HG02970 (cell line): Measurements from ENCODE around the gene LONP1.
"Not testable (repeated sequence)": the region's sequence is repeated elsewhere in the genome, so short reads cannot be mapped to it uniquely, and the experiment has no call there.

Experiments
- ATAC-seq: cut with Tn5 transposase; IDR thresholded peaks from one replicate; pipeline ENCODE4 v1.9.1; 2021; ENCODE audit warnings: mild to moderate bottlenecking, moderate library complexity, moderate number of reproducible peaks; ENCODE audit not compliant: unreplicated experiment, low FRiP score

LONP1 gene

DNA sequence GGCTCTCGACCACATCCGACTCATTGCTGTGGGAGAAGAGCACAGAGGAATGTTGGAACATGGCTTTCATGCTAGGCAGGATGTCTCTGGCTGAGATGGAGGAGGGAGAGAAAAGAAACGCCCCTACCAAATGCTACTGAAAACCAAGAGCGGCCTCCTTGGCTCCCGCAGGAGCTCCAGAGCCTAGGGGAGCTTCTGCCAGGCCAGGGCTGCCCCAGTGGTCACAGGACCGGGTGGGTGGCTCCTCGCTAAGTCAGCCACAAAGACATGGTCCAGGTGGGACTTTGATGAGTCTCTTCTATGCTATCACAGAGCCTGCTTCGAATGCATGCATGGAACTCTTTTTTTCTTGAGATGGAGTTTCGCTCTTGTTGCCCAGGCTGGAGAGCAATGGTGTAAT lies 6.7 kb downstream of the LONP1 start:
- no peak for ATAC-seq

DNA sequence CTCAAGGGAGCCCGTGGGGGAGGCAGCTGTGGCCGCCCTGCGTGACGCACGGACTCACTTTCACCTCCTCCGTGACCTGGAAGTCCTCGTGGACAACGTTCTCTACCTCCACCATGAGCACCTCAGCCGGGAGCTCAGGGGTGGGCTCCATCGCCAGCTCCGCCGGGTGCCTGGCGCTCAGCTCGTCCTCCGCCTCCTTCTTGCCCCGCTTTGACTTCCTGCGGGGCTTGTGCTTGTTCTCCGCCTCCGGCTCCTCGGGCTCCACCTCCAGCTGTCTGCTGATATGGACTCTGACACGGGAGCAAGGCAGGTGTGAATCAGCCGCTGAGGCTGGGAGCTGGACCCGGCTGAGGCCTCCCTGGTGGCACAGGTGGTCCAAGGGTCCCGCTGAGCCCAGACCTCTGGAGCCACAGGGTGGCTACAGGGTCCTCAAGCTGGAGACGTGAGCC lies 8.2 kb downstream of the LONP1 start:
- ATAC-seq: no peak

DNA sequence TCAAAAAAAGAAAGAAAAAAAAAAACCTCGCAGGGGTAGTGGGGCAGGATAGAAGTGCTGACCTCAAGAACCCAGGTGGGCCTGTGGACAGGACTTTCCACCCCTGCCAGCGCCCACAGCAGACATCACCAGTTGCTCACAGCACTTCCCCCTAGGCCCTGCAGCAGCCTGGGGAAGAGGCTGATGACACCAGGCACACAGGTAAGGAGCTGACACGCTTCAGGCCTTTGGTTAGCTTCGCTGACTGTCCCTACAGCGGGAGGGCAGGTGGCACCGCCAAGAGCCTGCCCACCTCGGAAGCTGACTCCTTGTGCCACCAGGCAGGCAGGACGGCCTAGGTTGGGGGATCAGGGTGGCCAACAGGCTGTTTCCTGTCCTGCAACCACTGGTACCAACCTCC lies 8.9 kb downstream of the LONP1 start:
- ATAC-seq: no peak

DNA sequence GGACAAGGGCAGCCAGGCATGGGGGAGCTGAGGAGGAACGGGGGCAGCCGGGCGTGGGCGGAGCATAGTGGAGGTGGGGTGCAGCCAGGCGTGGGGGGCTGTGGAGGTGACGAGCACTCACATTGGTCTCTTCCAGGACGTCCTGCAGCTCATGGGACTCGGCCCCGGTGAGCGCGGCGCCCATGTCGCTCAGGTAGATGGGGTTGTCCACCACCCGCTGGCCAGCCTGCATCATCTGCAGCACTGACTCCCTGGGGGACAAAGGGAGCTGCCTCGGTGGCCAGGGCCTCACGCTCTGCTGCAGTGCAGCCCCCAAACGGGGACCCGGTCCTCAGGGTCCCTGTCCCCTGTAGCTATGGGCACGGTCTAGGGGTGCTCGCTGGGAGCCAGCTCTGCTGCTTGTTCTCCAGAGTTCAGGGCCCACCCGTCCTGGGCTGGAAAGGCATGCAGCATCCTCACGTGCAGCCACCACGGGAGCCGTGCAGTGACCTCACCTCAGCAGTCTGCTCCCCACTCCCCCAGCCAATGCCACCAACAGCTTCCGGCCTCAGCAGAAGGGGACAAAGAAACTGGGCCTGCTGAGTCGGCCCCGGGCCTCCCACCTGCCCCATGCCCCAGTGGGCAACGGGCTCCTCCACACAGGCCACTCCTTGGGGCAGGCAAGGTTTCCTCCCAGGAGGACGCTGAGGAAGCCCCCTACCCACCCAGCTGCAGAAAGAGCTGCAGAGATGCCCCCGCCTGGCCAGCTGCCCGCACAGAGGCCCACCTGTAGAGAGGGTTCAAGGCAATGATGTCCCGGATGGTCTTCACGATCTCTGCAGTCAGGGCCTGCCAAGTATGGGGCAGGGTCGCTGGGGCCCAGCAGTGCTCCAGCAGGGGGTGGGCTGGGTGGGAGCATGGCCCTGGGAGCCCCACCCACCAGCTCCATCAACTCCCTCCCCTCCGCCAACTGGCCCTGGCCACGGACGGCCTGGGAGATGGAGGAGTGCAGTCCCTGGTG lies 12.1 kb downstream of the LONP1 start:
- ATAC-seq: no peak

DNA sequence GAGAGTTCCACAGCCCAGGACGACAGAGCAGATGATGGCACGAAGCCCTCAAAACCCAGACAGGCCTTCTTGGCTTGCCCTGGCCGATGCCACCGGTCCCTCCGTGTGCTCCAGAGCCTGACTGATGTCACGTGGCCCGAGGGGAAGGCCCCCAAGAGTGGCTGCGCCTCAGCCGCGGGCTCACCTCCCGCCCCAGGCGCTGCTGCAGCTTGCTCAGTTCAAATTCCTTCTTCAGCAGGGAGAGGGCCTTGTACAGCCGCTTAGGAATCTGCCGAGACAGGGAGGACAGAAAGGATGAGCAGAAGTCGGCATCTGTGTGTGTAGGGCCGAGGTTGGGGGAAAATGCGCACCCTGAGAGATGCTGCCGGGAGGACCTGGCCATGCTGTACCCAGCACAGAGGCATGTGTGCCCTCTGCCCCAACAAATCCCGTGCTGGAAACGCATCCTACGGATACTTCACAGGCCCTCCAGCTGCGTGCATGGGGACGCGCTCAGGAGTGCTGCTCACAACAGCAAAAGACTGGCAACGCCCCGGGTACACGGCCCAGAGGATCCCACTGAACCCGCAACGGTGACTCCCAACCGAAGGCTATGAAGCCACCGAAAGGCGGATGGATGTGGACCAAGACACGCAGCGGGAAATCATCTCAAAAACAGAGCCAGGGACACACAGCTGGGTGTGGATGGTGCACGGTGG lies 12.9 kb downstream of the LONP1 start:
- no peak for ATAC-seq

DNA sequence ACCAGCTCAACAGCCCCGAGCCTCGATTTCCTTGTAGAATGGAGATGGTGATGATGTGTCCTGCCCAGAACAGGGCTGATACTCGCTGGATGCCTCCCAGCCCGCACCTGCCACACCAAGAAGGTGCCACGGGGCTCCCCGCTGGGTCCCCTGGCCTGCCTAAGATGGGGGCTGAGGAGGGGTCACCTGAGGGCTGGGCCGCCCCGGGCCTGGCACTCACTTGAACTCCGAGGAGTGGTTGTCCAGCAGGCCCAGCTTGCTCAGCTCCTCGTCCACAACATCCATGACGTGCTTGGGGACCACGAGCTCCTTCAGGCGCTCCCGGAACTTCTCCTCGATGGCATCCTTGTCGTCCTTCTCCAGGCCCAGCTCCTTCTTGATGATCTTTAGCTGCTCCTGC lies 14.4 kb downstream of the LONP1 start:
- no peak for ATAC-seq

DNA sequence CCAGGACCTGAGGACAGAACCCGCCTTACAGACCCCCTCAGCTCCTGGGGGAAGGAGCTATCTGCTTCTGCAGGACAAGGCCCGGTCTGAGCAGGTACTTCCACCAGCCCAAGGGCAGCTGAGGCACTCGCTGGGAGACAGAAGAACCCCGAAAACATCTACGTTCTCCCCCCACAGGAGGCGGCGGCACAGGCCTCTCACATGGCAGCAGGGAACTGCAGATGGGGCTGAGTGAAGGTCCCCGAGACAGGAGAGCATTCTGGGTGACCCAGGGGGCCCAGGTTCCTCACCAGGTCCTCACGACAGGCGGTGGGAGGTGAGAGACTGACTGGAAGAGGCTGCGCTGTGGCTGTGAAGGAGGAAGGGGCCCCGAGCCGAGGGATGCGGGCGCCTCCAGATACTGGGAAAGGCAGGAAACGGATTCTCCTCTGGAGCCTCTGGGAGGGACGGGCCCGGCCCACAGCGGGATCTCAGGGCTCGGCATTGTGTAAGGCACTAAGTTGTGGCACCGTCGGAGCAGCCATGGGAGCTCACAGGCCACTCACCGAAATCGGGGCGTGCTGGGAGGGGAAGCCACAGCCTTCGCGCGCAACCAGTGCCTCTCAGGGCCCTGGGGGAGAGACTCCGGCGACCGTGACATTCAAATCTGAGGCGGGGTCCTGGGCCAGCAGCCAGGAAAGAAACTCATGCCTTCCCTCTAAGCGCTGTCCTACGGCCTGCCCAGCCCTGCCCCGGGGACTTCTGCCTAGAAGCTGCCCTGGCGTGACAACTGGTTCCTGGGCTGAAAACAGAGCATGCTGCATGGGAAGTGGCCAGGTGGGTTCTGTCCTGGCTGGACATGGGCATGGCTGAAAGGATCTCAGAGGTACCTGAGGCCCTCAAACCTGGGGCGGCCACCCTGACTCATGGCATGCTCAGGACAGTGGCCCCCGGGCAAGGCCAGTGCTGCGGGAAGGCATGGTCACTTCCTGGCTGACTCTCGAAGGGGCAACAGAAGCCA lies 15.8 kb downstream of the LONP1 start:
- ATAC-seq: no peak

DNA sequence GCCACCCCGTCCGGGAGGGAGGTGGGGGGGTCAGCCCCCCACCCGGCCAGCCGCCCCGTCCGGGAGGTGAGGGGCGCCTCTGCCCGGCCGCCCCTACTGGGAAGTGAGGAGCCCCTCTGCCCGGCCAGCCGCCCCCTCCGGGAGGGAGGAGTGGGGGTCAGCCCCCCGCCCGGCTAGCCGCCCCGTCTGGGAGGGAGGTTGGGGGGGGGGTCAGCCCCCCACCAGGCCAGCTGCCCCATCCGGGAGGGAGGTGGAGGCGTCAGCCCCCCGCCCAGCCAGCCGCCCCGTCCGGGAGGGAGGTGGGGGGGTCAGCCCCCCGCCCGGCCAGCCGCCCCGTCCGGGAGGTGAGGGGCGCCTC lies 17.9 kb downstream of the LONP1 start:
- ATAC-seq: not testable (repeated sequence)

DNA sequence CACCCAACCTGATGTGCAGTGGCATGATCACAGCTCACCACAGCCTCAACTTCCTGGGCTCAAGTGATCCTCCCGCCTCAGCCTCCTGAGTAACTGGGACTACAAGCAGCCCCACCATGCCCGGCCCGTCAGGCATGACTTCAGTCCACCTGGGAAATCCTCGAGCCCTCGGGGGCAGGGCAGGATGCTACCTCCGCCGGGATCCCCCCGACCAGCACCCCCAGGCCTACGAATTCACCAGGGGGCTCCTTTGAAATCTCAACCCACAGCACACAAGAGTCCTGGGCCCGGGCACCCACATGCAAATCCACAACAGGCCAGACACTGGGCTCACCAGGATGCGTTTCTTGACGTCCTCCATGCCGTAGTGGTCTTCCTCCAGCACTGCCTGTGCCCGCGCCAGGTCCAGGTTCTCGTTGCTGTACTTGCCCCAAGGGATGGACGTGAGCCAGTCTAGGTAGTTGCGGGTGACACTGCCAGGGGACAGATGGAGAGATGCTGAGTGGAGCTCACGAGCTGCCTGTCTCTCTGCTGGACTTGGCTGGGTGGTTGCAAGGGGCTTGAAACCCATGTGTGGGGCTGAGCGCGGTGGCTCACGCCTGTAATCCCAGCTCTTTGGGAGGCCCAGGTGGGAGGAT lies 19.4 kb downstream of the LONP1 start:
- ATAC-seq: no peak

DNA sequence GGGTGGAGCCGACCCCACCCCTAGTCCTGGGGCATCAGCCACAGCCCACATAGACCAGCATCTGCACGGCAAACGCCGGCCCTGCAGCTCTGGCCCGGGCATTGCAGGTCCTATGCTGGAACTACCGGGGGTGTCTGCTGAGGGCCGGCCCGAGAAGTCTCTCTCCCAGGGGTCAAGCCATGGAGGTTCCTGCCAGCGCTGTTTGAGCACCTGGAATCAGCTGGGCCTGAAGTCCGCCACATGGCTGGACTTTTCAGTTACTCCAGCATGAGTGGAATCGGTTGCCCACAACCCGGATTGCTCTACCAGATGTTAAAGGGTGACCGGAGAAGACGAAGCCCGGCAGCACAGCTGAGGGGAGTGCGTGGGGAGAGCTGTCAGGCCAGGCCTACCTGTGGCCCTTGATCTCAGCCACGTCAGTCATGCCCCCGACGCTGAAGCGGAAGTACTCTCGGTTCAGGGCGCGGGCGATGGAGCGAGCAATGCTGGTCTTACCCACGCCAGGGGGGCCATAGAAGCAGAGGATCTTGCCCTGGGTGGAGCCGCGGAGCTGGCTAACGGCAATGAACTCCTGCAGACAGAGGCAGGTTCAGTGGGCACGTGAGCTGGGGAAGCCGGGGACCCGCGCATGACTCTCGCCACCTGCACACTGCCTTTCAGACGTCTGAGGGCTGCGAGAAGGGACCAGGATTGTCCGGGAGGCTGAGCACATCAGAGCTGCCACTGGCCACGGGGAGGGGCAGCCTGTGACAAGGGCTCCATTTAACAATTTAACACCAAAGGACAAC lies 21.1 kb downstream of the LONP1 start:
- no peak for ATAC-seq

DNA sequence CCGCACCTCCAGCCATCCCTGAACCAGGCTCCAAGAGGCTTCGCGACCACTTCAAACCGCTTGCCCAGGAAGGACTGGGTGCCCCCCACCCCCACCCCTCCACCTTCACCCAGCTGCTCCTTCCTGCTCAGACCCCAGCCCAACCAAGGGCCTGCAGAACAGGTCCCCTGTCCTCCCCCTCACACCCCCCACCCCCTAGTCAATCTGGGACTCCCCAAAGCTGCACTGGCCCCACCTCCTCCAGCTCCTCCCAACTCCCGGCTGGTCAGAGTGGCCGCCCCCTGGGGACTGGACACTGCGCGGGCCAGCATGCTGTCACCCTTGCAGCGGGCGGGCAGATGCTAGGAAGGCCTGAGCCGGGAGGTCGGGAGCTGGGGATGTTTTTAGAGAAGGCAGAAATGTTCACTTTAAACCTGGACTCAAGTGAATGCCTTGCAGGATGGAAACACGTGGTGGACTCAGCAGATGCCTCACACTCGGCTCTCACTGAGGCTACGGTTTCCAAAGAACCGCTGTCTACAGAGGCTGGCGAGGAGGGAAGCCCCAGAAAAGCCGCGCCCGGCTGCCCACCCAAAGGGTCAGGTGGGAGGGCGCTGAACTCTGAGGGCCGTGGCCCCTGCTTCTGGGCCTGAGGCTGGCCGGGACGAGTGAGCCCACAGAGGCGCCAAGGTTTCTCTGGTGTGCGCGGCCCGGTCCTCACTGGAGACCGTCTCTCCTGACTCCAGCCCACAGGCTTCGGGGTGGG lies 21.9 kb downstream of the LONP1 start:
- no peak for ATAC-seq

DNA sequence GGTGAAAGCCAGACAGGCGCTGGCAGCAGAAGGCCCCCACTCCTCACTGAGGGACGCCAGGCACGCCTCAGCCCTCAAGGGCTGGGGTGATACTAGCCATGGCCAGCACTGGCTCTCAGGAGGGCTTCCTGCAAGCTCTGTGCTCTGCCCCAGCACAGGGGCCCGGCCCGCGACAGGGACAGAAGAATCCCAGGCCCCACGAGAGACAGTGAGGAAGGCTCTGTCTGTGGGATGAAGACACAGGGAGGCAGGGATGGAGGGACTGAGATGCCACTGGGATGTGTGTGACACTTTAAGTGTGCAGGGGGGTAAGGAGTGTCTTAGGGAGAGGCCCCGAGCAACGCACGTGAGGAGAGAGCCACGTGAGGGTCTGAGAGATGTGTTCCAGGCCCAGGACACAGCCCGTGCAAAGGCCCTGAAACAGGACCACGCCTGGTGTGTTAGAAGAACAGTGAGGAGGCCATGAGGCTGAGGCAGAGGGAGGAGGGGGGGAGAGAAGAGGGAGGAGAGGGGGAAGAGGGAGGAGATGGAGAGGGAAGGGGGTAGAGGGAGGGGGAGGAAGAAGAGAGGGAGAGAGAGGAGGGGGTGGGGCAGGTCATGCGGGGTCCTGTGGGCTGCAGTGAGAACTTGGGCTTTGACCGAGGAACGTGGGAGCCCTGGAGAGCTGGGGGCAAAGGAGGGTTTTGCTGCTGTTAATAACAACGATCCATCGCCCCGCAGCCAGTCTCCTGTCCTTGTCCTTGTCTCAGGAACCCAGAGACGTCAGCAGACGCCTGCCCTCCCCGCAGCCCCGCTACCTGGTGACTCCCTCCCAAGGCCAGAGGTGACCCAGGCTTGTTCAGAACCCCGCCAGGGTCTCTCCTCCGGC lies 22.7 kb downstream of the LONP1 start:
- ATAC-seq: no peak

DNA sequence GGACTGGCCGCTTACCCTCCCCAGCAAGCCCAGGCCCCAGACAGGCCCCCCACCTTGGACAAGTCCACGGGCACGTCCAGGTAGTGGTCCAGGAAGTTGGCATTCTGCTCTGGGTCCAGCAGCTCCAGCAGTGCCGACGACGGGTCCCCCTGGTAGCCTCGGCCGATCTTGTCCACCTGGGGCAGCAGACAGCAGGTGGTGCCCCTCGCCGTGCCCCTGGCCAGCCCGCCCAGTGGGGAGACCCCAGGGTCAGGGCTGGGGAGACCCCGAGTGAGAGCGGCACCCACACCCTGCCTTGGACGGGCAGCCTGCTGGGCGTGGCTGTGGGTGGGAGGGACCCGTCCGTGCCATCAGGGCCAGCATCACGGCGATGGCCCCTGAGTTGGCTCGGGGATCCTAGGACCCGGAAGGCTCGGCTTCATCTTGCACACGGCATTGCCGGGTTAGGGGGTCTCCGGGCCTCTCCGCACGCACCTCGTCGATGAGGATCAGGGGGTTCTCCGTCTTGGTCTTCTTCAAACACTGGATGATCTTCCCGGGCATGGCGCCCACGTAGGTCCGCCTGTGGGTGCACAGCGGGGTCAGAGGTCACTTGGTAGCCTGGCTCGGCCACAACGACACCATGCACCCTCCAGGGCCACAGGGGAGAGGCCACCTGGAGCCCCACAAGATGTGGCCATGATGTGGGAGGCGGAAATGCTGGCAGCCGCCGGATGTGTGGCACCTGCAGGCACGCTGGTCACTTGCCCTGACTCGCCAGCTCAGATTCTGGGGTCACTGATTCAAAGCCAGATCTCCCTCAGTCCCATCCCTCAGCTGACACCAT lies 23.5 kb downstream of the LONP1 start:
- no peak for ATAC-seq

DNA sequence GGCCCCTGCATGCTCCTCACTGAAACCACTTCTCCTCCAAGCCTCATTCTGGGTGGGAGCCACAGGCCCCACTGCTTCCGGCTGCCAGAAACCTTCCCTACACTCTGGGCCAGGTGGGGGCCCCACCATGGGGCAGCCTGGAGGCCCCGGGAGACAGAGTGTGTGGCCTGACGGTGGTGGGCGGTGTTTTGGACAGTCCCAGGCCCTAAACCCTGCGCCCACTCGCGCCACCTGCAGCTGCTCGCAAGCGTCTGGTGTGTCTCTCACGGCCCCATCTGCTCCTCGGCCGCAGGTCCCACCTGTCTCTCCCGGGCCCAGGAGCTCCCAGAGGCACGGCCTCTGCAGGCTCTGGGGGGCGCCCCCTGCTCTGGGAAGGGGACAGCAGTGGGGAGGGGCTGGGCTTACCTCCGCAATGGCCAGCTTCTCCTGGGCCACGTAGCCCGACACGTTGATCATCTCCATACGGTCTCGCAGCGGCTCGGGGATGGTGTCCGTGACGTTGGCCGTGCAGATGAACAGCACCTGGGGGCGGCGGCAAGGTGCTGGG lies 24.2 kb downstream of the LONP1 start:
- no peak for ATAC-seq

DNA sequence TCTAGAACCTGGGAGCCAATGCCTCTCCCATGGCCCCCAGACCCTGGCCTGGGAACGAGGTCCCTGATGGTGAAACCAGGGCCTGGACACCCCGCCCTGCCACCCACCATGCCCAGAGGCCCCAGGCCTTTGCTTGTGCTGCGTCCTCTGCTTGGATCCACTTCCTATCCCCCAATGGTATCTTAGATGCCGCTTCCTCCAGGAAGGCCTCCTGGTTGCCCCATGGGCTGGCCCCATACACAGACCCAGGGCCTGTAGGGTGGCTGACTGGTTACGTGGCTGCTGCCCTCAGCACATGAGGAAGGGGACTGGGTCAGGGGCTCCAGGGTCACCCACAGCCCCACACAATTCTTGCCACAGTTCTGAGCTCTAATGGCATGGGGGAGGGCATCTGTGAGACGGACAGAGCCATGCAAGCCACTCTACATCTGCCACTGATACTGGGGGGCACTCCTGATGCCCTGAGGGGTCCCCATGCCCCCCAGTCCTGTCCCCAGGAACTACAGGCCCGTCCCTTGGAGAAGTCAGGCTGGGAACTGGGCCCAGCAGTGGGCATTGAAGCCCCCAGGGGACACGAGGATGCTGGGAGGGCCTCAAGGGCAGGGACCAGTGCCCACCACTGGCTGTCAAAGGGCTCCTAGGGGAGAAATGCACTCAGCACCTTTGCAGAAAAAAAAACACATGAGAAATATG lies 24.8 kb downstream of the LONP1 start:
- no peak for ATAC-seq
